ENCODE results near the gene NTM. TPM values are rescaled to one million over a fixed set of nuclear protein-coding genes. Genes with fewer than 3 reads are reported as not detected.

The NTM gene
- total RNA-seq, 2 donors from 2014 or later, result 1.7 to 3.6 TPM

GRCh38 chr11:131976021-131976420, 605.6 kb downstream of the NTM start:
- peaks cover 4% of the 10 kb centered on the region for H3K27me3 Mint-ChIP-seq (ENCODE audit: insufficient read depth)
- 93% methylated on average over 3 of the region's 3 CpGs; no CpG with 5 or more reads in 1 of the 2 experiments for WGBS, 2 experiments (ENCODE audit: insufficient coverage in 1 of 2, insufficient read length in 1 of 2)

GRCh38 chr11:131977231-131977630, 606.8 kb downstream of the NTM start:
- Mint-ChIP-seq H3K27ac (no peak overlapping the region), H3K4me1 (peaks cover 12% of the 10 kb centered on the region), H3K27me3 (ENCODE audit: insufficient read depth) (peaks cover 4% of the 10 kb centered on the region), H3K36me3 (ENCODE audit: low read depth) (no peaks in the 10 kb centered on the region), H3K4me3 (no peak overlapping the region), H3K9me3 (no peaks in the 10 kb centered on the region)
- TF ChIP-seq, protein P1, sequence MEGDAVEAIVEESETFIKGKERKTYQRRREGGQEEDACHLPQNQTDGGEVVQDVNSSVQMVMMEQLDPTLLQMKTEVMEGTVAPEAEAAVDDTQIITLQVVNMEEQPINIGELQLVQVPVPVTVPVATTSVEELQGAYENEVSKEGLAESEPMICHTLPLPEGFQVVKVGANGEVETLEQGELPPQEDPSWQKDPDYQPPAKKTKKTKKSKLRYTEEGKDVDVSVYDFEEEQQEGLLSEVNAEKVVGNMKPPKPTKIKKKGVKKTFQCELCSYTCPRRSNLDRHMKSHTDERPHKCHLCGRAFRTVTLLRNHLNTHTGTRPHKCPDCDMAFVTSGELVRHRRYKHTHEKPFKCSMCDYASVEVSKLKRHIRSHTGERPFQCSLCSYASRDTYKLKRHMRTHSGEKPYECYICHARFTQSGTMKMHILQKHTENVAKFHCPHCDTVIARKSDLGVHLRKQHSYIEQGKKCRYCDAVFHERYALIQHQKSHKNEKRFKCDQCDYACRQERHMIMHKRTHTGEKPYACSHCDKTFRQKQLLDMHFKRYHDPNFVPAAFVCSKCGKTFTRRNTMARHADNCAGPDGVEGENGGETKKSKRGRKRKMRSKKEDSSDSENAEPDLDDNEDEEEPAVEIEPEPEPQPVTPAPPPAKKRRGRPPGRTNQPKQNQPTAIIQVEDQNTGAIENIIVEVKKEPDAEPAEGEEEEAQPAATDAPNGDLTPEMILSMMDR (conservative IDR thresholded peaks at IDR 0.05), result no peak
- no peak overlapping the region for H3K9ac ChIP-seq (ENCODE audit: extremely low read depth, low read length, poor library complexity, severe bottlenecking)
- H3K4me3 ChIP-seq (ENCODE audit: low read length), result no peak overlapping the region
- no peaks in the 10 kb centered on the region for H3K36me3 ChIP-seq (ENCODE audit: control insufficient read depth, insufficient read depth, low read length)
- no peaks in the 10 kb centered on the region for H3K27me3 ChIP-seq (ENCODE audit: control insufficient read depth, insufficient read depth, low read length, poor library complexity, severe bottlenecking)
- DNase-seq, result peak; percentile 58
- H3K27ac ChIP-seq (ENCODE audit: low read depth, low read length), result peak overlapping the region; percentile 4
- H3K9me3 ChIP-seq (ENCODE audit: control insufficient read depth, low read length), result no peaks in the 10 kb centered on the region
- no peaks in the 10 kb centered on the region for H3K4me1 ChIP-seq (ENCODE audit: control insufficient read depth, insufficient read depth, low read length)
- WGBS, 2 experiments (ENCODE audit: insufficient coverage in 1 of 2, insufficient read length in 1 of 2), result 71 to 73% methylated on average over 6 of the region's 6 CpGs

More at GRCh38 chr11:131976021-131976420, 605.6 kb downstream of the NTM start:
- no peaks in the 10 kb centered on the region for H3K36me3 Mint-ChIP-seq (ENCODE audit: low read depth)
- Histone ChIP-seq H3K36me3 (ENCODE audit: control insufficient read depth, insufficient read depth, low read length) (no peaks in the 10 kb centered on the region), H3K27me3 (ENCODE audit: control insufficient read depth, insufficient read depth, low read length, poor library complexity, severe bottlenecking) (no peaks in the 10 kb centered on the region), H3K27ac (ENCODE audit: low read depth, low read length) (no peak overlapping the region), H3K4me1 (ENCODE audit: control insufficient read depth, insufficient read depth, low read length) (no peaks in the 10 kb centered on the region), H3K4me3 (ENCODE audit: low read length) (no peak overlapping the region), H3K9ac (ENCODE audit: extremely low read depth, low read length, poor library complexity, severe bottlenecking) (no peak overlapping the region), H3K9me3 (ENCODE audit: control insufficient read depth, low read length) (no peaks in the 10 kb centered on the region)
- DNase-seq, result no peak
- TF ChIP-seq, protein P1 (conservative IDR thresholded peaks at IDR 0.05), result no peak
- no peak overlapping the region for H3K27ac Mint-ChIP-seq
- H3K4me3 Mint-ChIP-seq, result no peak overlapping the region
- H3K9me3 Mint-ChIP-seq, result no peaks in the 10 kb centered on the region
- peaks cover 9% of the 10 kb centered on the region for H3K4me1 Mint-ChIP-seq

DNA sequence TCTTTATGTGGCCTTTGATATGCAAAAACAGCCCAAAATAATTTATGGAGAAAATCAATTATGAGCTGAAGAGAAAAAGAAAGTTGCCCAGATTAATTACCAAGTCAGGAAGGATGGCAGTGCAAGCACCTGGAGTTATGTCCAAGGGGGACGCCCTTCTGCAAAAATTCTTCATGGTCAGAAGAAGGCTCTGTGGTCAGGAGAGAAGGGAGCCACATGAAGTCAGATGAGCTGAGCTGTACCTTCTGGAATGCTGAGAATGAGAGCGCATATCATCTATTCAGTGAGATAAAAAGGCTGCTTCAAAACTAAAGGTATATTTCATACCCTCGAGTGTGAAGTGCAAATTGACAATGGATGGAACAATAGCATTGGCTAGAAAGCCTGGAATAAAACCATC, 607.4 kb downstream of the NTM start:
- Mint-ChIP-seq H3K4me1 (peaks cover 14% of the 10 kb centered on the region), H3K4me3 (no peak overlapping the region), H3K27me3 (ENCODE audit: insufficient read depth) (peaks cover 4% of the 10 kb centered on the region), H3K36me3 (ENCODE audit: low read depth) (no peaks in the 10 kb centered on the region), H3K9me3 (no peaks in the 10 kb centered on the region), H3K27ac (no peak overlapping the region)
- Histone ChIP-seq H3K4me1 (ENCODE audit: control insufficient read depth, insufficient read depth, low read length) (no peaks in the 10 kb centered on the region), H3K27ac (ENCODE audit: low read depth, low read length) (no peak overlapping the region), H3K9ac (ENCODE audit: extremely low read depth, low read length, poor library complexity, severe bottlenecking) (no peak overlapping the region), H3K4me3 (ENCODE audit: low read length) (no peak overlapping the region), H3K27me3 (ENCODE audit: control insufficient read depth, insufficient read depth, low read length, poor library complexity, severe bottlenecking) (no peaks in the 10 kb centered on the region), H3K9me3 (ENCODE audit: control insufficient read depth, low read length) (no peaks in the 10 kb centered on the region), H3K36me3 (ENCODE audit: control insufficient read depth, insufficient read depth, low read length) (no peaks in the 10 kb centered on the region)
- TF ChIP-seq, protein P1 (conservative IDR thresholded peaks at IDR 0.05), result no peak
- peak; percentile 65 for DNase-seq
- WGBS, 2 experiments (ENCODE audit: insufficient coverage in 1 of 2, insufficient read length in 1 of 2), result 55 to 61% methylated on average over 2 to 3 of the region's 3 CpGs
